HG02623 (cell line): ENCODE measurements around the gene ARL6IP6.

Source experiments
- ATAC-seq: cut with Tn5 transposase; IDR thresholded peaks from one replicate; pipeline ENCODE4 v1.9.1; 2021; ENCODE audit warnings: moderate library complexity; ENCODE audit not compliant: unreplicated experiment

The ARL6IP6 gene

GRCh38 chr2:152792974-152793373 is 74.6 kb downstream of the ARL6IP6 start:
- ATAC-seq: no peak

DNA sequence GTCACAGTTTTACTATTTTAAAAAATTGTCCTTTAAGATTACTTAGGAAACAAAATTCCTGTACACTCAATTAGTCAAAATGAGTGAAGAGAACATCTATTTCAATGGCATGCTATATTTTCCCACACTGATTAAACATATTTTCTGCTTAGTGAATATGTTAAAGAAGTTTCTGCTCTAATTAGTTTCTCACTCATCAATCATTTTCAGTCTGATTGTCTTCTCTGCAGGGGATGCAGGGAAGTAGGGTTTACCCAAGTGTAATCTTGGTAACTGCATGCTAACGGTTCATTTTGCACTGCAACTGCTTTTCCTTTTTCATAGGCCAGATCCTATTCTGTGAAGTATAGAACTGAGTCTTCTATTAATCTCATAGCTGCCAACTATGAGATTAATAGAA is 78.5 kb downstream of the ARL6IP6 start:
- no peak for ATAC-seq

GRCh38 chr2:152804687-152805408 is 86.4 kb downstream of the ARL6IP6 start:
- no peak for ATAC-seq

DNA sequence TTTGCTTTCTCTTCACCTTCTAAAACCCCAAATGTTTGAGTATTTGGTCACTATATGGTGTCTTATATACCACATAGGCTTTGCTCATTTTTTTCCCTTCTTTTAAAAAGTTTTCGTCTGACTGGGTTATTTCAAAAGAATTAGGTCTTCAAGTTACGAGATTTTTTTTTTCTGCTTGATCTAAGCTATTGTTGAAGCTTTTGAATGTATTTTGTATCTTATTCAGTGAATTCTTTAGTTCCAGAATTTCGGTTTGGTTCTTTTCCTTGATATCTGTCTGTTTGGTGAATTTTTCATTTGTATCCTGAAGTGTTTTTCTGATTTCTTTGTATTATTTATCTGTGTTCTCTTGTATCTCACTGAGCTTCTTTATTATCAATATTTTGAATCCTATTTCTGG is 93.5 kb downstream of the ARL6IP6 start:
- ATAC-seq: no peak
